ENCODE measurements around the gene ANKDD1B.

ANKDD1B gene

DNA sequence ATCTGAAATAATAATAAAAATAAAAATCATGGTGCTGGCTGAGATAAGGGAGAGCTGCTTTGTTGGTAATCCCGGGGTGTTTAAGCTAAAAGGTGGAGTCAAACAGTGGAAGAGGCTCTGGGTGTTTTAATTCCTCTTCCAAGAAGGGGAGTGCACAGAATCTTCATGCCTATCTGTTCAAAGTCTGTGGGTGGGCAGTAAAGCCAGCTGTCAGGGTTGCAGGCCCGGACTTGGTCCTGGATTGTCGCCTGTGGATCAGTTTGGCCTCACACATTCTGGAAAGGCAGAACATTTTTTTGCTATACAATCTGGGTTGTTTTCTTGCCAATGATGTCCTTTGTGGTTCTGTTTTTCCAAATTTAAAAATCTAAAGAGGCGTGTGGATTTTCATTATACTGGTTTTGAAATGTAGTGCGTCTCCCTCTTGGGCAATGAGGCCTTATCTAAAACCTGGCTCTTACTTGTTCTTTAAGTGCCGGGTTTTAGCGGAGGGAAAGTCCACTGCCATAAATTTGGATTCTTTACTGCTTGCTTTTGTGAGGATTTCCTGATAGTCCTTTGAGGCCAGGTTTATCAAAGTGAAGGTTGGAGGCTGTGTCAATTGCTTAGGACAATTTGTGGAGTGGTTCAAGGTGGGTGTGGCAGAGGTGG is 5.8 kb downstream of the ANKDD1B start:
- no peak for DNase-seq (ENCODE audit: low spot score)

DNA sequence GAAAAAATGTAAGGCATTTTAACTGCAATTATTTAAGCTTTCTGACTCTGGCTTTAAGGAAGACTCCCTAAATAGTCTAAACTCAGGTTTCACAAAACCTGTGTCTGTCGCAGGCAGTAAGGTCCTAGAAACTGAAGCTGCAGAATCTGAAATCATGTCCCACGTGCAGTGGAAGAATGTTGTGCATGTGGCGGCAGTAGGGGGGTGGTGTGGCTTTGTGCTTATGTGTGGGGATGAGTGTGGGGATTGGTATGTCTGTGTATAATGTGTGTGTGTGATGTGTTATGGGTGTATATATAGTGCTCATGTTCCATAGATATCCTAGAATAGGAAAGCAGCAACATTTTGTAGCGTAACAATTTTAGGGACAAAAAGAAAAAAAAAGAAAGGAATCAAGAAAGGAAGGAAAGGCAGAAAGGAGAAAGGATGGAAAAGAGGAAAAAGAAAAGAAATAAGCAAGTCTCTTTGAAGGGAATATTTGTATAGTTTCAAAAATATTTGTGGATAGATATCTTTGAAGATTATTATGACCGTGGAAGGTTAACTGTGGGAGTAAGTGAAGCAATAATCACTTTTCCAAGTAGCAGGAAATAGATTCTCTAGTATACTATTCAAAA is 6.6 kb downstream of the ANKDD1B start:
- no peak for DNase-seq (ENCODE audit: low spot score)

DNA sequence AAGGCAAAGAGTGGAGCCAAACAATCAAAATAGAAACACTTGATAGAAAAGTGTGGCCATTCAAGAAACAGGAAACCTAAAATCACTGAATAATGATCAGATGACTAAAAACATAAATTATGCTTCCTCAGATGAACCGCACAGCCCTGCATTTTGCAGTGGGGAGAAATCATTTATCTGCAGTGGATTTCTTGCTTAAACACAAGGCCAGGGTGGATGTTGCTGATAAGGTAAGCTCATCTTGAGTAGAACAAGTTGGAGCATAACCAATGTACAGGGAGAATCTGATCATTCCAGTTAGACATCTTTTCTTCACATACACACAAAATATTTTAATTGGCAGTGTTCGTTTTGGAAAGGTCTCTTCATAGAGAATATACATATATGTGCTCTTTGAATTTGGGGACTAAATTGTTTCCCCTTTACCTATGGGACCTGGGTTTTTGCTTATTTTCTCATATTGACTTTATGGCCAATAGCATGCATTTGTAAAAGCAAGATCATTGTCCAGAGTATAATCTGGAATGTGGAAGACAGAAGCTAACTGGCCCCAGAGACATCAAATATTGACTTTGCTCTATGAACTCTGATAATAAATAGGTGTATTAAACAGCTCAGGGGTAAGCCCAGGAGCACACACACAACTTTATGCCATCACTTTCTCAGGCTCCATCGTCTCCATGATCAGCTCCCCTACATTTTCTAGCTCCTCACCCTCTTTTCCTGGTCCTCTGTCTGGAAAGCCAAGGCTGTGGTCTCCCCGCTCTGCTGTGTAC is 9.1 kb downstream of the ANKDD1B start:
- no peak for DNase-seq (ENCODE audit: low spot score)

DNA sequence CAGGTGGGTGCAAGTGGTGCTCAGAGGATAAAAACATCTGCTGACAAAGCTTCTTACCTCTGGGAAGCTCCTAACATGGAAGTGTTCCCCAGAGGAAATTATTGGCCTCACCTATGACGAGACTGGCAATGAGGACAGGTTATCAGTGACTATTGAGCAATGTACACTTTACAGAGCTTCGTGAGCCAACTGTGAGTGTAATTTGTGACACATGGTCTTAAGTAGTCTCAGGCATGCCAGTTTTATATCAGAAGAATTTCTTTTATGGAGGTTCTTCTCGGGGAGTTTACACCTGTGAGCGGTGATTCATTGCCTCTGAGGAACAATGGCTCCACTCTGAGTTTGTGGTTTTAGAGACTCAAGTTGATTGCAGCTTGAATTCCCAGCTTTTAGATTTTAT is 11.3 kb downstream of the ANKDD1B start:
- no peak for DNase-seq (ENCODE audit: low spot score)

DNA sequence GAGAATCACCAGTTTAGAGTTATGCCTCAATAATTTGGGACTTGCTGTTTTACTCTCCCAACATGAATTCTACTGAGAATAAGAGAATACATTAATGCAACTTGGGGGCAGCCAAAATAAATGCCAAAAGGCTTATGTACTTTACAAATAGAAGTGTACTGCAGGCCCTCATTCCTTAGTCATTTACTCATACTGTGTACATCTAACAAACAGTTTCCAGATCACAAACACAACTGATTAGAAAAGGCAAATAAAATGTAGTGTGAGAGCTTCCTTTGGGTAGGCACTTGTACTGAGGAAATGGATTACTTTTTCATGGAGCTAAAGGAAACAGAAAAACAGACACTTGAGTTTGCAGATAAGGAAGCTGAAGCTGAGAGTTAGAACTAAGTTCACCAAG is 12.6 kb downstream of the ANKDD1B start:
- no peak for DNase-seq (ENCODE audit: low spot score)

DNA sequence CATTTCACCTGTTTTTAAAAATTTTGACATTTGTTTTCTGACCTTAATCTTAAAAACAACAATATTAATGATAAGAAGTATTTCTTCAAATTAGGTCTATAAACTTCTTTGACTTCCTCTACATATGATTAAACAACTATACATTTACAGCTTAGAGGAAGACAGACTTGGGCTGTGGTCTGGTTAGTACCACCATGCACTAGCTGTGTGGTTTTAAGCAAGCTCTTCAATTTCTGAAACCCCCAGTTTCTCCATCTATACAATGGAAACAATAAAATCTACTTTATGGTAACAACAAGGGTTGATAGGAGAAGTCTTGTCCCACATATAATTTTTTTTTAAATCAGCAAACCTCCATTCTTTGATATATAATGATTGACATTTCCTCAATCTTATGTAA is 15.7 kb downstream of the ANKDD1B start:
- no peak for DNase-seq (ENCODE audit: low spot score)

DNA sequence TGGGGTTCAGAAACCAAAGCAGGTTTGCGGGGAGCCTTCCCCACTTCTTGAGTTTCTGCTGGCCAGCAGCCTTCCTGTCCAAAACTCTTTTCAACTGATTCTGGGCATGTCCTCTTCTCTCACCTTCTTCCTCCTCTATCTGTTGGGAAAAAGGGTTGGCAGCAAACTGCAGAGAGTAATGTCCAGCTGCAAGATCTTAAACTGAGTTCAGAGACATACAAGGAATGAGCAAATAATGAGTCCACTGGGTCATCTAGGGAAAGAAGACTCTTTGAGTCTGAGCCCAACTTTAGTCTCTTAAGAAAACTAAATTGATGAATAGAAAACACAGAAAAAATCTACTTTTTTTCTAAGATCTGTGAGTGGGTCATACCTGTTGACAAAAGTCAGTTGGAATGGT is 16.5 kb downstream of the ANKDD1B start:
- DNase-seq (ENCODE audit: low spot score), result no peak

DNA sequence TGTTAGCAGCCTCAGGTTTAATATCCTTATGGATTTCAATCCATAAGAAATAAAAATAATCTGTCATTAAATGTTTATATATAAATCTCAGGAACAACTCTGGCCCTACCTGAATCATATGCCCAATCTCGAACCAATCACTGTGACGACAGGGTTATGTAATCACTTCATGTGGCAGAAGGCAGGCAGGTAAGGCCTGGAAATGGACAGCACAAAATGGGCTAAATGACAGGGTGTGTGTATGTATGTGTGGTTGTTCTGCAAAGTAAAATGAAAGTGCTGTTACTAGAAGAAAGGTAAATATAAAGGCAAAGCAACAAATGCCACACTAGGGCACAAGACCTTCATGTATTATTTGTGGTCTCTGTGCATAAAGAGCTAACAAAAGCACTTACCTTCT is 19.6 kb downstream of the ANKDD1B start:
- DNase-seq (ENCODE audit: low spot score), result no peak

DNA sequence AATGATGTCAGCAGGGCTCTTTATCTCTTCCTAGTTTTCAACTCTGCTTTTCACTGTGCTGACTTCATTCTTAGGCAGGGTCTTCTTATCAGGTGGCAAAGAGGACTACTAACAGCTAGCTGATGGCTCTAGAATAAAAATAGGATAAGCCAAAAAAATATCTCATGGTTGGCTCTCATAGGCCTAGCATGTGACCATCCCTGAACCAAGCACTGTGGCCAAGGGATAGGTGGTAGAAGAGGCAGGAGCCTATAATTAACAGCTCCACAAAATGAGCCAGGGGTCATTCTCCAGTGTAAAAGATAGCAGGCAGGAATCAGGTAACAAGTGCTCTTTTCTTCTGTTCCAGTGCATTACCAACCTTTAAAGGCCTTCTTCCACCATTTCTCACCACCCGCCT is 21.1 kb downstream of the ANKDD1B start:
- no peak for DNase-seq (ENCODE audit: low spot score)

DNA sequence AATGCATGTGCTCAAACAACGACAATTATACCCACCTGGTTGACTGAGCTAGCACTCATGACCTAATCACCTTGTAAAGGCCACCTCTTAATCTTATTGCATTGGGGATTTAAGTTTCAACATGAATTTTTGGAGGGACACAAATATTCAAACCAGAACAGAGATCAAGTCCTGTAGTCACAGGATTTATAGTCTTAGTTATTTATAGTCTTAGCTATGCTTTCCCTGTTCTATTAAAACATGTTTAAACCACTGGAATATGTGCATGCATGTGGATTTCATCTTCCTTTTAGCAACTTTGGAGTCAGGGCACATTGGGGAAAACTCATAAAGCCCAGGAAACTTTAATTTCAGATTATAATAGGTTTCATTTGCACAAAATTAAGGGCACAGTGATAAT is 26.7 kb downstream of the ANKDD1B start:
- no peak for DNase-seq (ENCODE audit: low spot score)

DNA sequence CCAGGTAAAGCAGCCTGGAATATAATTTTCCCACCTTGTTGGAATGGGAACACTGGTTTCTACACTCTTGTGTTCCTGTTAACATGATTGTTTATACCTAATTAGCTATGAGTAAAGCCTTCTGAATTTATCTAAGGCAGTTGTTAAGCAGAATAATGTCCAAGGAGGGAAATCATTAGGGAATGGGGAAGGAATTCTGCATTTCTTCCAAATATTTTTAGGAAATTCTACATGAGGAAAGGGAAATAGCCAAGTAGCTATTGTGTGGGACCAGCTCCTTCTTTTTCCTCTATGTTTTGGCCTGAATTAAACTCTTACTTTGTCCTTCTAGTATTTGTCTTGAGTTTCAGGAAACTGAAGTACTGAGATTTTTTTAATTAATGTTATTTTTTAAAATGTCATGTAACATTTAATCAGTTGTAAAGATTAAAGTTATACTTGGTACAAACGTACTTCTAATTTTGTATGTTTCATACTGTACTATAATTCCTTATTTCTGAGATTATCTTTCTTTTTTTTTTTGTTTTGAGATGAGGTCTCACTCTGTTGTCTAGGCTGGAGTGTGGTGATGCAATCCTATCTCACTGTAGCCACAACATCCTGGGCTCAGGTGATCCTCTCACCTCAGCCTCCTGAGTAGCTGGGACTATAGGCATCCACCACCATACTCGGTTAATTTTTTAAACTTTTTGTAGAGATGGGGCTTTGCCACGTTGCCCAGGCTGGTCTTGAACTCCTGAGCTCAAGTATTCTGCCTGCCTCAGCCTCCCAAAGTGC is 28.5 kb downstream of the ANKDD1B start:
- DNase-seq (ENCODE audit: low spot score), result no peak

DNA sequence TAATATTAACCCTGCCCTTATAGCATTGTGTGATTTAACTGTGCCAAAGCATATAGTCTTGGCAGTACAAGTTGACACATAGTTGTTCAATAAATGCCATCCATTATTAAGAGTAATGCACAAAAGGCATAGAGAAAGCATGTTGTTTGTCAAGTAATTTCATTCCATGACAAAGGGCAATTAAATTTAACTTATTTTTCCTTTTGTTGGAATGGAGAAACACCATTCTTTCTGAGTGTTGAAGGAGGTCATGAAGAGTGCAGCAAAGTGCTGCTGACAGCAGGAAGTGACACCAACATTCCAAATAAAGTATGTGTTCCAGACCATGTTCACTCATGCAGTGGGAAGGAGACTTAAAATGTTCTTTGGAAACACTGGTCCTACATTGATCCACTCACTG is 29.1 kb downstream of the ANKDD1B start:
- DNase-seq (ENCODE audit: low spot score), result no peak

DNA sequence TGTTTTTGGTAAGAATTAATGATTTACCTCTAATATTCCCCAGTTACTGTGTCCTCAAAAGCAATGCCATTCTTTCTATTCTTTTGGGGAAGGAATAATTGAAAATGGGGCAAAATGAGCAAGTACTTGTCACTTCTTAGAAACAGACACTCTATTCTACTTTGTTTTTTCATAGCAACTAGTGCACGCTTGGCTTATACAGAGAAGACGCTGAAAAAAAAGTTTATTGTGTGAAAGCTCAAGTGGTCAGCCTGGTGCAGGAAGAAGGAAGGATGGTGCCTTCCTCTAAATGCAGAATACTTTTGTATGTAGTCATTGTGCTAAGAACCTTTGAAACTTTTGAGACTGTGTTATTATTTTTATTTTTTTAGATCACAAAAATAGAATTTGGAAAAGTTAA is 29.6 kb downstream of the ANKDD1B start:
- DNase-seq (ENCODE audit: low spot score), result no peak

DNA sequence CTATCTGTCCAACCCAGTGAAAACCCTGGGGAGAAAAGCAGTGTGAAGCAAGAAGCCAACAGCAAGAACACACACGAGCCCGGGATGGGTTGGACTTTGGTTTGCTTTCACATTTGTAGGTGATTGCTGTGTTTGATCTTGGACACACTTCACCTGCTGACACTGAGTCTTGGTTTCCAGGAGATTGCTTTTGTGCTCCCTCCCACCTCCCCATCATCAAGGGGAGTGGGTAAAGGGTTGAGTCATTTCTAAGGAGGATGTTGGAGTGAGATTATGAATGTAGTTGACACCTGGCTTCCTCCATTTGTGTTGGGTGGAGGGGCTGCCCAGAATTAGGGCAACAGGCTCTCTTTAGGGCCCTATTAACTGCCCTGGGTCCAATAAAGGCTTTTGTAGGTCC is 37.5 kb downstream of the ANKDD1B start:
- no peak for DNase-seq (ENCODE audit: low spot score)

DNA sequence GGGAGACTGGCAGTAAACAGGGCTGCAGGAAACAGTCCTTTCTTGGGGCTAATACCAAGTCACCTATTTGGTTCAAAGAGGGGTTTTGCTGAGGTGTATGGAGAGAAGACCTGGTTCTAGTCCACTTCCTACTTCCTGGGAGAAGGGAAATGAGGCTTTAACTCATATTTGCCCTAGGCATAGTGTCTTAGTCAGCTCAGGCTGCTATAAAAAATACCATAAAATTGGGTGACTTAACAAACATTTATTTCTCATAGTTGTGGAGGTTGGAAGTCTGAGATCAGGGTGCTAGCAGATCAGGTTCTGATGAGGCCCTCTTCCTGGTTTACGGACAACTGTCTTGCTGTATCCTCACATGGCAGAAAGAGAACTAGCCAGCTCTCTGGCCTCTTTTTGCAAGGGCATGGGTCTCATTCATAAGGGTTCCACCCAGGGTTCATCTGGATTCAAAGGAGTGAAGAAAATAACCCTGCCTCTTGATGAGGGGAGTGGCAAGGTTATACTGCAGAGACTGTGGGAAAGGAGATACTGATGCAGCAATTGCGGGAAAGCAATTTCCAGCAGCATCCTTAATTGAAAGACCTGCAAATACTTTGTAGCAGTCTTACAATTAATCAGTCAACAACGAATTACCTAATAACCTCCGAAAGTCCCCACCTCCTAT is 40.5 kb downstream of the ANKDD1B start:
- no peak for DNase-seq (ENCODE audit: low spot score)

DNA sequence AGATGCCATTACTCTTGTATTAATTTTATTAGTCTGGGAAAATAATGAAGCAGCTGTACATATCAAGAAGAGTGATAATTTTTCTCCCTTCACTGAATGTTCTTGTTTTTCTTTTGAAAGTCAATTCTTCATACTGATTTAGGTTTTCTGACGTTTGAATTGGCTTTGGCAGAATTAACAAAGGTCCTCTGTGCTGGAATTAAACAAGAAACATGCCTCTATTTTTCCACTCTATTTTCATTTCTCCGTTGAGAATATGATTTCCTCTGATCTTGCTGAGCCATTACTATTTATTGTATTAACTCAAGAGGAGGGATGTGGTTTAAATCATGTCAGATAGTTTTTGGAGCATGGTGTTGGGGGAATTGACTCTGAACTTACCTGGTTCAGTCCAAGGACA is 42.3 kb downstream of the ANKDD1B start:
- no peak for DNase-seq (ENCODE audit: low spot score)

DNA sequence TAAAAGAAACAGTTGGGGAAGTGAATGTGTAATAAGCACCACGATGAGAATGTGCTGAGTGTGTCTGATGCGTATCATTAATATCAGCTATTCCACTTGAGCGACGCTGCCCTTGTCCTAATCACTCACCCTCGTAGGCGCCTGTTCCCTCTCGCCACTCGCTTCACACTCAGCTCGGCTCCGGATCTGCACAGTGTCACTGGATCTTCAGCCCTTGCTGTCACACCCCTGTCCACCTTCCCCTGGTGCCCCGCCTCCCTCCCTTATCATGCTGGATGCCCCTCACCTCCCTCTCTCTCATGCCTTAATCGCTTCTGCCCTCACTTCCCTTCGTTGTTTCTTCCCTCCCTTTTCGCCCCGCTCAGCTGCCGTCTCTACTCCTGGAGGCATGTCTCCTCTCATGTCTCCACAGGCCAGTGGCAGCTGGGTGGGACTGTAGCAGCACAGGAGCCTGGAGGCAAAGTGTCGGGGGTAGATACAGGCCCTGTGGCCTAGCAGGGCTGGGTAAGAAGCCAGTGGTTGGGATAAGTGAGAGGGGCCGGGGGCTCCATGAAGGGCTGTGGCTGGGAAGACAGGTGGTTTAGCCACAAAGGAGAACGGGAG is 43.5 kb downstream of the ANKDD1B start:
- no peak for DNase-seq (ENCODE audit: low spot score)

DNA sequence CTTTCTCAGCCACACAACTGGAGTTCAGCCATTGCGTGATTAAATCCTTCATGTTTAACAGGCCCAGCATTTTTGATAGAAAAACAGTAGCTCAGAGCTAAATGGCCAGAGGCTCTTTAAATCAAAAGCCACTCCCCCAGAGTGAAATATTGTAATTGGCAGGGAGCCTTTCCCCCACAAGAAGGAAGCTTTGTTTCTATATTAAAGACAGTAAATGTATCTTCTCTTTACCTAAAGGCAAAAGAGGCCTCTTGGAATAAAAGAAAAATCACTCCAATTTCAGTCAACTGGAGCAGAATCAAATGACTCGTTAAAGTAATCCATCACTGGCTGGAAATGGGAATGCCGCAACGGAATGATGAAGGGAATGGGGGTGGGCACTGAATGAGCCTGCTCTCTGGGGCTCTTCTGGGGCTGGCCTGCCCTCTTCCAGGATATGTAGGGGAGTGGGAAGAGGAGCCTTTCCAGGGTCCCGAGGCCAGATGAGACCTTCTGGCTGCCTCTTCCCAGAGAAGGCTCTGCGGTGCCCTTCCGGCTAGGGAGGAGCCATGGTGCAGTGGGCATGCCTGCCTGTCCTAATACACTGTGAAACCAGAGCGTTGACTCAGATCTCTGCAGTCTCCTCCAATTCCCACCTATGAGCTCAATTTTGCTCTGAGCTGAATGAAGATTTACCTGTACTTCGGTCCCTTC is 45.2 kb downstream of the ANKDD1B start:
- DNase-seq (ENCODE audit: low spot score), result no peak

DNA sequence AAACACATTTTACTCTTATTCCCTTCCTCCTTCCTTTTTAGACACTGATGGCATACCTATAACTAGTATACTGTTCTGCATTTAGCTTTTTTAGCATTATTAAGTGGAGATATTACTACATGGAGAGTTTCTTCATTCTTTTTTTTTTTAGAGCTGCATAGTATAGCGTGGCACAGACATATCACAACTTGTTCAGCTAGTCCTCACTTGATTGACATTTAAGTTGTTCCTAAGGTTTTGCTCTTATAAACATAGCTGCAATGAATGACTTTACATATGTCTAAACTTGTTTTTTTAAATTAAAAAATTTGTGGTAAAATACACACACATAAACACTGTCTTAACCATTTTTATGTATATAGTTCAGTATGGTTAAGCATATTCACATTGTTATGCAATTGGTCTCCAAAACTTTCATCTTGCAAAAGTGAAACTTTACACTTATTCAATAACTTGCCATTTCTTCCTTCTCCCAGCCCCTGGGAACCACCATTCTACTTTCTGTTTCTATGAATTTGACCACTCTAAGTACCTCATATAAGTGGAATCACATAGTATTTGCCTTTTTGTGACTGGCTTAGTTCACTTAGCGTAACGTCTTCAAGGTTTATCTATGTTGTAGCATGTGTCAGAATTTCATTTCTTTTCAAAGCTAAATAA is 48.7 kb downstream of the ANKDD1B start:
- no peak for DNase-seq (ENCODE audit: low spot score)

DNA sequence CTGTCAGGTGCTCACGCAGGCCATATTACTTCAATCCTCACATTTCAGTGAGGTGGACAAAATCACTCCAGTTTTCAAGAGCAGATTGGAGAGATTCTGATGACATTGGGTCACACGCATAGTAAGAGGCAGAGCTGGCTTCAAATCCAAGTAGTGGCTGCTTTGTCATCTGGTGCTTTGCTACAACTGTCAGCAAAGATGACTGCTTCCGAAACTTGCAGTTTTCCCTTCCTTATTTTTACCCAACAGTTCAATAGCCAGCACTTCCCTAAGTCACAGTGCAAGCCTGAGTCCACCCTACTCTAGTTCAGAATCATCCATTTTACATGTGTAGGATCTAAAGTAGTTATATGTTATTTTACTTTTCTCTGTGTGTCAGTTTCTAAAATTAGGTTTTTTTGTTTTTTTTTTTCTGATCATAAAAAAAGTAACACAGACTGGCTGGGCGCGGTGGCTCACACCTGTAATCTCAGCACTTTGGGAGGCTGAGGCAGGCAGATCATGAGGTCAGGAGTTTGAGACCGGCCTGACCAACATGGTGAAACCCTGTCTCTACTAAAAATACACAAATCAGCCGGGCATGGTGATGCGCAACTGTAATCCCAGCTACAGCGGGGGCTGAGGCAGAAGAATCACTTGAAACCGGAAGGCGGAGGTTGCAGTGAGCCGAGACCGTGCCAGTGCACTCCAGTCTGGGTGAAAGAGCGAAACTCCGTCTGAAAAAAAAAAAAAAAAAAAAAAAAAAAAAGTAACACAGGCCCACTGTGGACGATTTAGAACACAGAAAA is 49.6 kb downstream of the ANKDD1B start:
- no peak for DNase-seq (ENCODE audit: low spot score)

Data from globus pallidus (tissue), 1 donor.